Osteocyte (in vitro differentiated cells): ENCODE measurements around the gene FASLG. TPM values are rescaled to one million over a fixed set of nuclear protein-coding genes. Genes with fewer than 3 reads are reported as not detected.
"Not testable (repeated sequence)": the region's sequence is repeated elsewhere in the genome, so short reads cannot be mapped to it uniquely, and the experiment has no call there.

Source experiments
- DNase-seq: peaks from one replicate; pipeline ENCODE4 v3.0.0; 2021; ENCODE audit warnings: mixed read lengths; ENCODE audit not compliant: unreplicated experiment; ENCODE audit errors: extremely low spot score
- H3K27ac Mint-ChIP-seq: one replicate; pipeline ENCODE4 v1.8.0; 2021; ENCODE audit warnings: mild to moderate bottlenecking, mixed read lengths; ENCODE audit not compliant: unreplicated experiment
- H3K27me3 Mint-ChIP-seq: one replicate; pipeline ENCODE4 v1.8.0; 2021; ENCODE audit warnings: mixed read lengths; ENCODE audit not compliant: unreplicated experiment
- H3K36me3 Mint-ChIP-seq: one replicate; pipeline ENCODE4 v1.8.0; 2021; ENCODE audit warnings: mixed read lengths; ENCODE audit not compliant: unreplicated experiment
- H3K4me1 Mint-ChIP-seq: one replicate; pipeline ENCODE4 v1.8.0; 2021; ENCODE audit warnings: mixed read lengths; ENCODE audit not compliant: unreplicated experiment
- H3K4me3 Mint-ChIP-seq: one replicate; pipeline ENCODE4 v1.8.0; 2021; ENCODE audit warnings: mild to moderate bottlenecking, moderate library complexity, mixed read lengths; ENCODE audit not compliant: unreplicated experiment
- H3K9me3 Mint-ChIP-seq: one replicate; pipeline ENCODE4 v1.8.0; 2021; ENCODE audit warnings: mixed read lengths; ENCODE audit not compliant: unreplicated experiment
- CTCF ChIP-seq: fragments of 200-600 bp; sonication (generic); IDR thresholded peaks from 2 replicates; pipeline ENCODE4 v1.5.0; 2021; ENCODE audit warnings: antibody characterized with exemption, mild to moderate bottlenecking, moderate library complexity
- total RNA-seq: library from RNA; stranded (reverse); gene quantifications from 2 replicates; pipeline ENCODE4 v1.2.1, GENCODE V29; 2021

The FASLG gene
- total RNA-seq, 1 donor from 2014 or later: not detected

- Mint-ChIP-seq H3K27ac (no peak overlapping the region), H3K9me3 (no peaks in the 10 kb centered on the region), H3K36me3 (no peaks in the 10 kb centered on the region), H3K27me3 (no peaks in the 10 kb centered on the region), H3K4me1 (no peaks in the 10 kb centered on the region), H3K4me3 (no peak overlapping the region)
- no peak for DNase-seq
- TF ChIP-seq CTCF: no peak
These were observed 20.3 kb downstream of the FASLG start for GRCh38 chr1:172679000-172679772.

GRCh38 chr1:172680244-172680643 lies 21.3 kb downstream of the FASLG start:
- no peak for DNase-seq
- no peak overlapping the region for H3K4me3 Mint-ChIP-seq
- no peaks in the 10 kb centered on the region for H3K27me3 Mint-ChIP-seq
- H3K27ac Mint-ChIP-seq: no peak overlapping the region
- no peaks in the 10 kb centered on the region for H3K4me1 Mint-ChIP-seq
- H3K9me3 Mint-ChIP-seq: no peaks in the 10 kb centered on the region
- no peaks in the 10 kb centered on the region for H3K36me3 Mint-ChIP-seq
- no peak for TF ChIP-seq CTCF

- DNase-seq: no peak
- no peak for TF ChIP-seq CTCF
- Mint-ChIP-seq H3K9me3 (no peaks in the 10 kb centered on the region), H3K36me3 (no peaks in the 10 kb centered on the region), H3K27ac (no peak overlapping the region), H3K4me1 (no peaks in the 10 kb centered on the region), H3K27me3 (no peaks in the 10 kb centered on the region), H3K4me3 (no peak overlapping the region)
These were observed 21.9 kb downstream of the FASLG start for GRCh38 chr1:172680733-172681275.

GRCh38 chr1:172682812-172683211 lies 23.9 kb downstream of the FASLG start:
- Mint-ChIP-seq H3K36me3 (no peaks in the 10 kb centered on the region), H3K9me3 (no peaks in the 10 kb centered on the region), H3K27me3 (peaks cover 9% of the 10 kb centered on the region), H3K4me1 (no peaks in the 10 kb centered on the region), H3K27ac (no peak overlapping the region), H3K4me3 (no peak overlapping the region)
- DNase-seq: no peak
- no peak for TF ChIP-seq CTCF

GRCh38 chr1:172686143-172686542 lies 27.2 kb downstream of the FASLG start:
- H3K4me1 Mint-ChIP-seq: no peaks in the 10 kb centered on the region
- no peak for DNase-seq
- H3K27ac Mint-ChIP-seq: no peak overlapping the region

GRCh38 chr1:172688428-172689085 lies 29.7 kb downstream of the FASLG start:
- DNase-seq, H3K4me1 Mint-ChIP-seq, H3K27me3 Mint-ChIP-seq, H3K4me3 Mint-ChIP-seq, H3K9me3 Mint-ChIP-seq, H3K27ac Mint-ChIP-seq, H3K36me3 Mint-ChIP-seq: not testable (repeated sequence)

More at GRCh38 chr1:172686143-172686542, 27.2 kb downstream of the FASLG start:
- no peaks in the 10 kb centered on the region for H3K9me3 Mint-ChIP-seq
- H3K36me3 Mint-ChIP-seq: no peaks in the 10 kb centered on the region
- peaks cover 9% of the 10 kb centered on the region for H3K27me3 Mint-ChIP-seq
- no peak for TF ChIP-seq CTCF
- H3K4me3 Mint-ChIP-seq: no peak overlapping the region

- not testable (repeated sequence) for H3K4me3 Mint-ChIP-seq, H3K4me1 Mint-ChIP-seq, DNase-seq, H3K27ac Mint-ChIP-seq, H3K36me3 Mint-ChIP-seq, H3K9me3 Mint-ChIP-seq
- H3K27me3 Mint-ChIP-seq: peaks cover 12% of the 10 kb centered on the region
These were observed 32.0 kb downstream of the FASLG start for GRCh38 chr1:172690925-172691324.
